Kasumi-1 (cell line): ENCODE measurements around the gene ULBP3.
"Not testable (repeated sequence)": the region's sequence is repeated elsewhere in the genome, so short reads cannot be mapped to it uniquely, and the experiment has no call there.

Source experiments
- DNase-seq, 2 experiments: peaks; one replicate each; lab custom pipeline; 2025; lab: John Stamatoyannopoulos, UW

The ULBP3 gene

GRCh38 chr6:150076196-150076893 lies 7.4 kb upstream of the ULBP3 start:
- DNase-seq, result no peak

- no peak for DNase-seq
Measured at GRCh38 chr6:150075034-150075421, 6.1 kb upstream of the ULBP3 start.

- DNase-seq, result not testable (repeated sequence)
Measured at GRCh38 chr6:150074396-150075033, 5.6 kb upstream of the ULBP3 start.

GRCh38 chr6:150072201-150072600 lies 3.3 kb upstream of the ULBP3 start:
- peak; percentile 33 to 41 for DNase-seq

DNA sequence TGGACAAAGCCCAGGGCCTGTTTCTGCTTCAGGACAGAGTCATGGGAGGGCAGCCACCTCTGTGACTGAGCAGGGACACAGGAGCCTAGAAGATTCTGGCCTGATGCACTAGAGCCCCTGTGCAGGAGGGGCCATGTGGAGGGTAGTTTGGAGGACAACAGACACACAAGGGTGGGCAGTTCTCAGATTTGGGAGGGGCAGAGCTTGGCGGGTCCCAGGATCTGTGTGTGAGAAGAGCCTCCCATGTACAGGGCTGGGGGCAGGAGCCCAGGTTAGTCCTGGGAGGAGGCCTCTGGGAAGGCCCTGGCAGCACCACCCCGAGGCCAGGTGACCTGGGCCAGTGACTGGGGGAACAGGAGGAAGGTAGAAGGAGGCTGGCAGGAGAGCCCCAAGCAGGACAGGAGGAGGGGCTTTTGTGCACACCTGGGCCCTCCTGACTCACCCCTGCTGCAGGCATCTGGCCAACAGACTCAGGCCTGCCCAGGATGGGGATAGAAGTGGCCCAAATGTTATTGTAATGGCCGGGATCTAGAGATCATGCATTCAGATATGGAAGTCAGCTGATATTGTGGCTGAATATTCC lies 1.4 kb upstream of the ULBP3 start:
- no peak for DNase-seq

- DNase-seq, result no peak
Measured at GRCh38 chr6:150069706-150070105, 785 bp upstream of the ULBP3 start.

GRCh38 chr6:150068151-150068550 lies 770 bp downstream of the ULBP3 start:
- DNase-seq, result no peak

DNA sequence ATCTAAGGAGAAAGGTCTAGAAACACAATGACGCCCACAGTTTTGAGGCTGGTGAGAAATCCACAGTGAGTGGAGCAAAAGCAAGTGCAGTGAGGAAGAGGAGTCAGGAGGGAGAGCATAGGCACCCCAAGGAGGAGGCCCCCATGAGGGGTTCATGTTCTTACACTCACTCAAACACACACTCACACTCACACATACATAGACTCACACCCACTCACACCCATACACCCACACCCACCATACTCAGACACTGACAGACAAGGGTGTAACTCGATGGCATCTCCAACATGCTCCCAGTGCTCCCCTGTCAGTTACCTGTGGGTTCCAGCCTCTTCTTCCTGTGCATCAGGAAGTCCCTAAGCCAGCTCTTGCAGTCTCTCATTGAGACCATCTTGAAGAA lies 3.8 kb downstream of the ULBP3 start:
- no peak for DNase-seq

DNA sequence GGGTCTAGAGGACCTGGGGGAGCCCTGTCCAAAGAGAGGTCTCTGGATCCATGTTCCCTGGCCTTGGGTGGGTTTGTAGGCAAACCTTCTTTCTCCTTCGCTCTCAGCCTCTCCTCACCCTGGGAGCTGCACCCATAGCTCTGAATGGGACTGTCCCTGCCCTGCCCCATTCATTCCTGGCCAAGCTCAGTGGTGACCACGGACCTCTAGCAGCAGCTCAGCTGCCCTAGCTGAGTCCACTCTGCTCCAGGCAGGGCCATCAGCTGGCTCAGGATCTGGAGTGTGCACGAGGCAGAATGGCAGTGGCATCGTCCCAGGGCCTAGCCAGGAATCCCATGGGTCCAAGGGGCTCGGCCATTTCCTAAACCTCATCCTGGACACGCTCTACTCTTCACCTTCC lies 5.3 kb downstream of the ULBP3 start:
- DNase-seq, result no peak

- not testable (repeated sequence) for DNase-seq
Measured at GRCh38 chr6:150059973-150060372, 8.9 kb downstream of the ULBP3 start.

DNA sequence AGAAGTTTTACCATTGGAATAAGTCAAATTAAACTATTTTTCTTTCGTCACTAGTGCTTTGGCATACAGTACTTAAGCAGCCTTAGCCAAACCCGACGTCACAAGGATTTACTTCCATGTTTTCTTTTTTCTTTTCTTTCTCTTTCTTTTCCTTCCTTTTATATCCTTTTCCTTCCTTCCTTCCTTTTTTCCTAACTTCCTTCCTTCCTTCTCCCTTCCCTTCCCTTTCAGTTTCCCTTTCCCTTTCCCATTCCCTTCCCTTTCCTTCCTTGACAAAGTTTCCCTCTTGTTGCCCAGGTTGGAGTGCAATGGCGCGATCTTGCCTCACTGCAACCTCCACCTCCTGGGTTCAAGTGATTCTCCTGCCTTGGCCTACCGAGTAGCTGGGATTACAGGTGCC lies 9.9 kb downstream of the ULBP3 start:
- DNase-seq, result no peak

DNA sequence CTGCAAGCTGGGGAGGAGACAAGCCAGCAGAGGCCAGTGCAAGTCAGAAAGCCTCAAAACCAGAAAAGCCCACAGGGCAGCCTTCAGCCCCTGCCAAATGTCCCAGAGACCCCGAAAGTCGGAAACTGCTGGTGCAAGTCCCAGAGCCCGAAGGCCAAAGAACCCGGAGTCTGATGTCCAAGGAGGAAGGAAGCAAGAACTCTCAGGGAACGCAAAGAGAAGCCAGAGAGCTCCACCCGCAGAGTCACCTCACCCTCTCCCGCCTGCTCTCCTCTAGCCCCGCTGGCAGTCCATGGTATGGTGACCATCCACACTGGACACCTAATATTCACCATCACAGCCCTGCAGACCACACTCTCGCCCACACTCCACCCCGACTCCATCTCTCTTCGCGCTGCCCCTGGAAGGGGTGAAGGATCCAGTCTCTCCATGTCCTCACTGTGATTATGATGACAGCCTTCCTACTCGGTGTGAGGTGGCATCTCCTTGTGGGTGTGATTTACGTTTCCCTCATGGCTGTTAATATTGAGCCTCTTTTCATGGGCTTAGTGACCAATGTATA lies 10.6 kb downstream of the ULBP3 start:
- DNase-seq, result no peak

GRCh38 chr6:150057501-150057951 lies 11.4 kb downstream of the ULBP3 start:
- no peak for DNase-seq

DNA sequence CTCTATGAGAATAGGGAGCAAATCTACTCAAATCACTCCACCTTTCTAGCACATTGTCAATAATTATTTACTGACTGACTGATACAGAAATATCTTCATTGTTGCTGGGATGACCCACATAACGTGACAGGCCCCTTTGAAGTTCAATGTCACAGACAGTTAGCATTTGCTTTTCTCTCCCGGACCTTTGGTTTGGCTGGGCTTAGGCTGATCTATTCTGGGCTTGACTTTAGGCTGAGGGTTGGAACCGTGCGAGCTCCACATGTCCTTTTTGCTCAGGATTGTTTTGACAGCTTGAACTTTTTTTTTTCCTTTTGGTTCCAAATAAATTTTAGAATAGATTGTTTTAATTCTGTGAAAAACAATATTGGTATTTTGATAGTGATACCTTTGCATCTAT lies 12.0 kb downstream of the ULBP3 start:
- DNase-seq, result no peak

DNA sequence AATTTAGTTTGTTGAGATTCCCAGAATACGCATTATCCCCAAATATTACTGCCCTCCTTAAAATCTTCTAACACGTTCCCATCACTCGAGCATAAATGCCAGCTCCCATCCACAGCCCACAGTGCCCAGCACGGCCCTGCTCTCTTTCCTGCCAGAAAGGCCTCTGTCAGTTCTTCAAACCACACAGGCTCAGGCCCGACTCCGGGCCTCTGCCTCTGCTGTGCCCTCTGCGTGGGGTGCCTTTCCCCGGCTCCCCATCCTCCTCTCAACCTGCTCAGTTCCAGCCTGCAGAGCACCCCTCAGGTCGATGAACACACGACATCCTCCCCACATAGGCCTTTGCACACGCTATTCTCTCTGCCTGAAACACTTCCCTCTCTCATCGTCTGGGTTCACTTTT lies 12.8 kb downstream of the ULBP3 start:
- no peak for DNase-seq

DNA sequence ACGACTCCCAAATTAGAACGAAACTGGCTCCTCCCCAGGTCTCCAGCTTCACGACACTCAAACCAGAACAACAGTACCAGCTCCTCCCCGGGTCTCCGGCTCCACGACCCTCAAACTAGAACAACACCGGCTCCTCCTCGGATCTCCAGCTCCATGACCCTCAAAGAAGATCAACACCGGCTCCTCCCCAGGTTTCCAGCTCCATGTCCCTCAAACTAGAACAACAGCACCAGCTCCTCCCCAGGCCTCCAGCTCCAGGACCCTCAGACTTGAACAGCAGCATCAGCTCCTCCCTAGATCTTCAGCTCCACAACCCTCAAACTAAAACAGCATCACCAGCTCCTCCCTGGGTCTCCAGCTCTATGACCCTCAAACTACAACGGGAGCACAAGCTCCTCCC lies 13.8 kb downstream of the ULBP3 start:
- DNase-seq, result no peak

DNA sequence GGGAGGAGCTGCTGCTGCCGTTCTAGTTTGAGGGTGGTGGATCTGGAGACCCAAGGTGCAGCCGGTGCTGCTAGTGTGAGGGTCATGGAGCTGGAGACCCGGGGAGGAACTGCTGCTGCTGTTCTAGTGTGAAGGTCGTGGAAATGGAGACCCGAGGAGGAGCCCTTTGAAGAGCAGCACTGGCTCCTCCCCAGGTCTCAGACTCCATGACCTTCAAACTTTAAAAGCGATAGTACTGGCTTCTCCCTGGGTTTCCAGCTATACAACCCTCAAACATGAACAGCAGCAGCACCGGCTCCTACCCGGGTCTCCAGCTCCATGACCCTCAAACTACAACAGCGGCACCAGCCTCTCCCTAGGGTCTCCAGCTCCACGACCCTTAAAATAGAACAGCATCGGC lies 15.5 kb downstream of the ULBP3 start:
- no peak for DNase-seq

- DNase-seq, result no peak
Measured at GRCh38 chr6:150050846-150051245, 18.1 kb downstream of the ULBP3 start.

DNA sequence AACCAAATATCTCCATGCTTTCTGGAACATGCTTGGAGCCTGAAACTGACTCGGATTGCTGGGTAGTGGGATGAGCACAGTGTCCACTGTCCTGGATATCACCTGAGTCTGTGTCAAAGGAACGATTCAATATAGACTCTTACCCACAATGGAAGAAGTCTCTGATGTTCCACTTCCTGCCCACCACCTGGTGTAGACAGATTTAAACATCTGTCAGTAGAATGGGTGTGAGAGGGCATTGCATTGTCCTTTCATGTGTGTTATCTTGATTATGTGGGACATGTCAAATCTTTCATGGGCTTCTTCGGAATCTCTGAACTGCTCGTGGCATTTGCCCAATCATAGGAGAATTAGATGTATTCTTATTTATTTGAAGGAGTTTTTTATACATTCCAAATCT lies 20.8 kb downstream of the ULBP3 start:
- no peak for DNase-seq

GRCh38 chr6:150046943-150047342 lies 22.0 kb downstream of the ULBP3 start:
- DNase-seq, result no peak

DNA sequence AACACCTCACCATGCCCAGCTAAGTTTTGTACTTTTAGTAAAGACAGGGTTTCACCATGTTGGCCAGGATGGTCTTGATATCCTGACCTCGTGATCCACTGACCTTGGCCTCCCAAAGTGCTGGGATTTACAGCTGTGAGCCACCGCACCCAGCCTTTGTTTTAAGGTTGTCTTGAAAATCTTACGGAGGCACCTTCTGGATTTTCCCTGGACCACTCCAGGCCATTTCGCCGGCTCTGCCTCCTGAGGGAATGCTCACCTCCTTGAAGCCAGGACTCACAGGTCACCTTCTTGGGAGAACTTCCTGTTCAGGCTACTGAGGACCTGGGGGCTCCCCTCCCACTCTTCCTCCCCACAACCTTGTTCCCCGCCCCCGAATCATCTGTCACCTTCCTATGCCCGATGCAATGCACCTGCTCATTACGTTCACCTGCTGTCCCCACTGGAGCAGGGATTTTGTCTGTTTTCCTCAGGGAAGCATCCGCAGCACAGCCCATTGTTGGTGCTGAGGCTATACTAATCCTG lies 24.2 kb downstream of the ULBP3 start:
- DNase-seq, result no peak

DNA sequence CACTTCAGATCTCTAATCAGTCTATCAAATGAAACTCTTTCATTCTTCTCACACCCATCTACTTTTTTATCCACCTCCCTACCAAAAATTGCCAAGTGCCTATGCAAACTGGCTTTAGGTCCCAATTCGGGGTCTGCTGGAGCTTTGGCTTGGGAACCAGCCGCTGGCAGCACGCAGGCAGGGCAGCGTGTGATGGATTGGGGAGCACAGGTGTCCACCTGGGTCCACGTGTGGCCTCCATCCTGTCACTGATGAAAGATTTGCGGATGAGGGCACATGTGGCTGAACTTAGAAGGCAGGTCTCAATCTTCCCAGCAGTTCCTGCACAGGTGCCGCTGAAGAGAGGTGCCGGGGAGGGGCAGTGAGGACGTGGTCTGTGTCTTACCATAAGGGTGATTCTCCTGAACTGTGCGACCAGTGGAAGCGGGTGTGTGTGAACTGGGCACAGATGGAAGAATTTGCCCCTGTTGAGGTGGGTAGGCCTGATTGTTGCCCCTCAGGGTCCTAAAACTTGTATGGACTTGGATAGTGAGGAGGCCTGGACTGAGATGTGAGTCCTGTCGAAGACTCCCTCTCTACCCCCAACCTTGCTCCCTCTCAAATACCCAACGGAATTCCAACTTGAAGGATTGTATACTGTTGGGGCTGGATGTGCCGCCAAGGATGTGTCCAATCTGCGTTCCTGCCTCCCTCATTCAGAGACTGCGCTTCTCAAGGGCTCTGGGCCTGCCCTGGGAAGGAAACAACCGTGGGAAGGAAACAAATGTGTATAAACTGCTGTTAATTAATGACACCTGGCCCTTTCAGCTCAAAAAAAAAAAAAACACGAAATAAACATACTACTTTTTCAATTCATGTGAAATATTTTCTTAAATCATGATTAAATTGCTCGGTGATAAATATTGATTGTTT lies 25.2 kb downstream of the ULBP3 start:
- DNase-seq, result no peak
